ENCODE measurements around the gene CANX.

- TF ChIP-seq HMGXB4 (CRISPR knock-in tag; IDR thresholded peaks at IDR 0.05; ENCODE audit: borderline replicate concordance) (no peak), HDAC2 (IDR thresholded peaks at IDR 0.05) (no peak), REST (IDR thresholded peaks at IDR 0.05) (no peak), POLR2A (IDR thresholded peaks at IDR 0.05; ENCODE audit: low read length) (no peak), HOXA7 (CRISPR knock-in tag; IDR thresholded peaks at IDR 0.05) (no peak), NFE2L2 (conservative IDR thresholded peaks at IDR 0.05; ENCODE audit: low read length) (no peak), CTCF (IDR thresholded peaks at IDR 0.05) (no peak), BHLHE40 (IDR thresholded peaks at IDR 0.05; ENCODE audit: low read depth, low read length) (no peak), MAZ (IDR thresholded peaks at IDR 0.05; ENCODE audit: borderline replicate concordance, low read depth, low read length) (no peak), KDM1A (IDR thresholded peaks at IDR 0.05; ENCODE audit: low read depth) (no peak)
Measured at GRCh38 chr5:179766726-179767455, 68.1 kb downstream of the CANX start.
